ENCODE results near the gene ZMYND12. TPM values are rescaled to one million over a fixed set of nuclear protein-coding genes. Genes with fewer than 3 reads are reported as not detected.

ZMYND12 gene
- total and polyA plus RNA-seq, 2 donors (not counting 3 experiments of a cell fraction or from before 2014, with no cell fraction given) = 0.33 to 0.40 TPM

DNA sequence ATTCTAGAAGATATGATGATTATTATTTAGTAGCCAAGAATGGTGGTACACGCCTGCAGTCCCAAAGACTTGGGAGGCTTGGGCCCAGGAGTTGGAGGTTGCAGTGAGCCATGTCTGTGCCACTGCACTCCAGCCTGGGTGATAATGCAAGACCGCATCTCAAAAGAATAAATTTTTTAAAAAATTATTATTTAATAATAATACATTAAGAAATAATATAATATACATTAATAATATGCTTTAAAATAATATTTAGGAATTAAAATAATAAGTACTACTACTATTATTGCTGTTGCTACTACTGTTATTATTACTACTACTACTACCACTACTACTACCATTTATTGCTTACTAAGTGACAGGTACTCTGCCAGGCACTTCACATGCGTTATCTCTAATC lies 34.4 kb upstream of the ZMYND12 start:
- H3K9me3 ChIP-seq (replicated peaks; ENCODE audit: control insufficient read depth, insufficient read depth, low read length) = no peaks in the 10 kb centered on the region
- no peak overlapping the region for H3K9ac ChIP-seq (replicated peaks; ENCODE audit: extremely low read depth, insufficient read depth, low read length)
- TF ChIP-seq FOS (IDR thresholded peaks at IDR 0.05; ENCODE audit: borderline replicate concordance, insufficient read depth, low read length) (no peak), GATA2 (IDR thresholded peaks at IDR 0.05; ENCODE audit: insufficient read depth, insufficient read length, low read depth, low read length) (no peak), EZH2 (IDR thresholded peaks at IDR 0.05; ENCODE audit: borderline replicate concordance, low read depth, low read length, severe bottlenecking) (no peak)
- no peaks in the 10 kb centered on the region for H3K79me2 ChIP-seq (ENCODE audit: control insufficient read depth, insufficient read depth, low read length)
- H3K4me2 ChIP-seq (ENCODE audit: insufficient read depth, low read length) = no peak overlapping the region
- DNase-seq (ENCODE audit: low read depth, low spot score) (no peak), FAIRE-seq (no peak)
- ChIA-PET POLR2A (no interaction called here), CTCF (no interaction called here)
- intact Hi-C loops (cut with micrococcal nuclease) (no loop called here), dilution Hi-C loops (cut with MboI; ENCODE audit: extremely low pct_ligation_motif_present, low sequenced_read_pairs) (no loop called here)
- H3K4me1 ChIP-seq (ENCODE audit: control insufficient read depth, extremely low read depth, insufficient read depth, low read length) = no peaks in the 10 kb centered on the region
- no TSS peak for BruUV-seq (replicated peaks)
- H3K27me3 ChIP-seq (ENCODE audit: control insufficient read depth in 2 of 2, insufficient read depth in 2 of 2, low read length in 2 of 2) = peaks cover 4 to 5% of the 10 kb centered on the region in 2 experiments
- no peaks in the 10 kb centered on the region for H3K36me3 ChIP-seq (ENCODE audit: control insufficient read depth in 2 of 2, extremely low read depth in 1 of 2, insufficient read depth in 2 of 2, low read length in 2 of 2)
- H4K20me1 ChIP-seq (replicated peaks; ENCODE audit: control insufficient read depth, extremely low read depth, insufficient read depth, low read length) = no peaks in the 10 kb centered on the region
- H3K4me3 ChIP-seq (replicated peaks in 1 of 3; ENCODE audit: insufficient read depth in 1 of 3, low read depth in 1 of 3, low read length in 3 of 3) = no peak overlapping the region
- no peaks in the 10 kb centered on the region for H3K9me1 ChIP-seq (replicated peaks; ENCODE audit: control insufficient read depth, extremely low read depth, insufficient read depth, low read length)
- no peak overlapping the region for H3K27ac ChIP-seq (ENCODE audit: insufficient read depth, low read depth, low read length)
- H2AFZ ChIP-seq (ENCODE audit: low read depth, low read length) = no peak overlapping the region

DNA sequence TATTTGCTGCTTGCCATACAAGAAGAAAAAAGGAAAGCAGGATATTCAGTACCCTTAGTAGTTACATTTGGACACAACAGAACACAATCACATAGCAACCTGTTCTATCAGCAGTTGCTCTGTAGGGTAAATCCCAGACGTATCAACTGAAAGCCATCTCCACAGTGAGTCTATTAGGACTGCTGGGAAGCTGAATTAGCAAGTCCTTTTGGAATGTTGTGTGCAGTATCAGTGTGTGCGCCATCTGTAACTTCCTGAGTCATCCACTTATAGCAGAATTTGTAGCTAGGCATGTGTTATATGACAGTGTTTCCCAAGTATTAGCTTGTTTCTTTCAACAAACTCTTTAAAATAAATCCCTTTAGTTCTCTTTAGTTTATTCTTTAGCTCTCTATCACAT lies 28.6 kb upstream of the ZMYND12 start:
- no peaks in the 10 kb centered on the region for H3K9me1 ChIP-seq (replicated peaks; ENCODE audit: control insufficient read depth, extremely low read depth, insufficient read depth, low read length)
- H3K4me3 ChIP-seq (replicated peaks in 1 of 3; ENCODE audit: insufficient read depth in 1 of 3, low read depth in 1 of 3, low read length in 3 of 3) = no peak overlapping the region
- intact Hi-C loops (cut with micrococcal nuclease) = no loop called here
- no peak overlapping the region for H3K4me2 ChIP-seq (ENCODE audit: insufficient read depth, low read length)
- TF ChIP-seq MYC (IDR thresholded peaks at IDR 0.05; ENCODE audit: low read depth, low read length) (no peak), POLR2A (IDR thresholded peaks at IDR 0.05; ENCODE audit: low read depth, low read length) (no peak)
- TF ChIP-seq, protein P1, sequence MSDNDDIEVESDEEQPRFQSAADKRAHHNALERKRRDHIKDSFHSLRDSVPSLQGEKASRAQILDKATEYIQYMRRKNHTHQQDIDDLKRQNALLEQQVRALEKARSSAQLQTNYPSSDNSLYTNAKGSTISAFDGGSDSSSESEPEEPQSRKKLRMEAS (IDR thresholded peaks at IDR 0.05; ENCODE audit: insufficient read depth, insufficient read length) = no peak
- FAIRE-seq (no peak), DNase-seq (ENCODE audit: low read depth, low spot score) (no peak)
- H2AFZ ChIP-seq (ENCODE audit: low read depth, low read length) = no peak overlapping the region
- POLR2A ChIA-PET = no interaction called here
- peaks cover 4 to 5% of the 10 kb centered on the region in 2 experiments for H3K27me3 ChIP-seq (ENCODE audit: control insufficient read depth in 2 of 2, insufficient read depth in 2 of 2, low read length in 2 of 2)
- BruUV-seq (replicated peaks) = no TSS peak
- H3K9me3 ChIP-seq (replicated peaks; ENCODE audit: control insufficient read depth, insufficient read depth, low read length) = no peaks in the 10 kb centered on the region
- no peaks in the 10 kb centered on the region for H3K79me2 ChIP-seq (ENCODE audit: control insufficient read depth, insufficient read depth, low read length)
- H4K20me1 ChIP-seq (replicated peaks; ENCODE audit: control insufficient read depth, extremely low read depth, insufficient read depth, low read length) = no peaks in the 10 kb centered on the region
- H3K4me1 ChIP-seq (ENCODE audit: control insufficient read depth, extremely low read depth, insufficient read depth, low read length) = no peaks in the 10 kb centered on the region
- CTCF ChIA-PET = interaction anchor here (1.0 kb wide), 1 partner anchor 140 kb away, joined by 4 read pairs; no protein-coding TSS in a partner anchor
- no peaks in the 10 kb centered on the region for H3K36me3 ChIP-seq (ENCODE audit: control insufficient read depth in 2 of 2, extremely low read depth in 1 of 2, insufficient read depth in 2 of 2, low read length in 2 of 2)
- no peak overlapping the region for H3K9ac ChIP-seq (replicated peaks; ENCODE audit: extremely low read depth, insufficient read depth, low read length)
- H3K27ac ChIP-seq (ENCODE audit: insufficient read depth, low read depth, low read length) = no peak overlapping the region
- dilution Hi-C loops (cut with MboI; ENCODE audit: extremely low pct_ligation_motif_present, low sequenced_read_pairs) = no loop called here
